Measurements from ENCODE around the gene DAW1. TPM values are rescaled to one million over a fixed set of nuclear protein-coding genes. Genes with fewer than 3 reads are reported as not detected.
"Not testable (repeated sequence)": the region's sequence is repeated elsewhere in the genome, so short reads cannot be mapped to it uniquely, and the experiment has no call there.

DAW1 gene
- total RNA-seq, 1 donor from 2014 or later: not detected

- intact Hi-C loops (cut with micrococcal nuclease): no loop called here
Measured at GRCh38 chr2:227906991-227907390, 35.6 kb downstream of the DAW1 start.

- intact Hi-C loops (cut with micrococcal nuclease): no loop called here
Measured at GRCh38 chr2:227908266-227909054, 37.0 kb downstream of the DAW1 start.

GRCh38 chr2:227914362-227914761, 42.9 kb downstream of the DAW1 start:
- intact Hi-C loops (cut with micrococcal nuclease): no loop called here

GRCh38 chr2:227921648-227922047, 50.2 kb downstream of the DAW1 start:
- intact Hi-C loops (cut with micrococcal nuclease): no loop called here

- intact Hi-C loops (cut with micrococcal nuclease): no loop called here
Measured at GRCh38 chr2:227932001-227932400, 60.6 kb downstream of the DAW1 start.

- intact Hi-C loops (cut with micrococcal nuclease): no loop called here
Measured at GRCh38 chr2:227932403-227932802, 61.0 kb downstream of the DAW1 start.

GRCh38 chr2:227933884-227934283, 62.5 kb downstream of the DAW1 start:
- intact Hi-C loops (cut with micrococcal nuclease): no loop called here

GRCh38 chr2:227936249-227936648, 64.8 kb downstream of the DAW1 start:
- intact Hi-C loops (cut with micrococcal nuclease): not testable (repeated sequence)

- intact Hi-C loops (cut with micrococcal nuclease): no loop called here
Measured at GRCh38 chr2:227939271-227940027, 68.0 kb downstream of the DAW1 start.

GRCh38 chr2:227942021-227942420, 70.6 kb downstream of the DAW1 start:
- intact Hi-C loops (cut with micrococcal nuclease): no loop called here

GRCh38 chr2:227942965-227943364, 71.5 kb downstream of the DAW1 start:
- intact Hi-C loops (cut with micrococcal nuclease): no loop called here

- intact Hi-C loops (cut with micrococcal nuclease): no loop called here
Measured at GRCh38 chr2:227960317-227960716, 88.9 kb downstream of the DAW1 start.

GRCh38 chr2:227971619-227972230, 100.3 kb downstream of the DAW1 start:
- intact Hi-C loops (cut with micrococcal nuclease): no loop called here

GRCh38 chr2:227973241-227973640, 101.8 kb downstream of the DAW1 start:
- intact Hi-C loops (cut with micrococcal nuclease): no loop called here

Other genes starting within 250 kb of the DAW1 start
- gene SCYGR5, start 204.8 kb upstream of the DAW1 start, total RNA-seq: not detected in 2 replicates
- not detected in 2 replicates for gene SLC19A3, start 153.6 kb upstream of the DAW1 start, total RNA-seq
- not detected in 2 replicates for gene SCYGR6, start 146.9 kb upstream of the DAW1 start, total RNA-seq
- not detected in 2 replicates for gene SCYGR7, start 143.3 kb upstream of the DAW1 start, total RNA-seq
- not detected in 2 replicates for gene SCYGR8, start 125.7 kb upstream of the DAW1 start, total RNA-seq
- gene CCL20, start 57.8 kb upstream of the DAW1 start, total RNA-seq: 0.27 TPM in 1 of 2 replicates, not detected in the other

Measured in T-helper 1 cell treated with Interleukin-12 subunit alpha and Interleukin-12 subunit beta and Interleukin-4 antibody, amounts not matched to agents 30 ng/mL and 1 ng/mL, for 36 hours (primary cell).